ENCODE results near the gene RSPO1.

Gene RSPO1

DNA sequence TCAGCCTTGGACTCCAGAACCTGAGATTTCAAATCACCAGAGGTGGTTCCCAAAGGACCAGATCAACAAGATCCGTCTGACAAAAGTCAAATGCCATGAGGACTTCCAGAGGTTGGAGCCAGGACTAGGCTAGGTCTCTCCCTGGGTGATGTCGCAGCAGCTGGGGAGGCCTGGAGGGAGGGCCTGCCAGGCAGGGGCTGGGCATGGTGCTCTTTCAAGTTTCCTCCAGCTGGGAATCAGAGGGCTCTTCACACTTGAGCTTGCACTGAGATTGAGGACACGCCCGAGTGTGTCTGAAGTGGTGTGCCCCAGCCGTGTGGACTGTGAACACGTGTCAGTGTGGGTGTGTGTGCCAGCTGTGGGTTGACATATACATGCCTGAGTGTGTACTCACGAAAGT lies 21.3 kb upstream of the RSPO1 start:
- no peak for DNase-seq

GRCh38 chr1:37655274-37655673 lies 20.6 kb upstream of the RSPO1 start:
- DNase-seq: no peak

DNA sequence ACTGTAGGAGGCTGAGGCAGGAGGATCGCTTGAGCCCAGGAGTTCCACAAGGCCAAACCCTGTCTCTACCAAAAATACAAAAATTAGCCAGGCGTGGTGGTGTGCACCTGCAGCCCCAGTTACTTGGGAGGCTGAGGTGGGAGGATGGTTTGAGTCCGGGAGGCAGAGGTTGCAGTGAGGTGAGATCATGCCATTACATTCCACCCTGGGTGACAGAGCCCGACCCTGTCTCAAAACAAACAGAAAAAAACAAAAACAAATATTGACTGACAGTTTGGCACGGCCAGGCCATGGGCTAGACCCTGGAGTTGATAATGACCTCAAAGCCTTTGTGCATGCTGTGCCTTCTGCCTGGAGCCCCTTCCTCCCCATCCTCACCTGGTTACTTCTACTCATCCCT lies 19.2 kb upstream of the RSPO1 start:
- DNase-seq: no peak

- no peak for DNase-seq
Measured at GRCh38 chr1:37652976-37653375, 18.3 kb upstream of the RSPO1 start.

- no peak for DNase-seq
Measured at GRCh38 chr1:37651803-37652202, 17.1 kb upstream of the RSPO1 start.

GRCh38 chr1:37650721-37651120 lies 16.0 kb upstream of the RSPO1 start:
- no peak for DNase-seq

DNA sequence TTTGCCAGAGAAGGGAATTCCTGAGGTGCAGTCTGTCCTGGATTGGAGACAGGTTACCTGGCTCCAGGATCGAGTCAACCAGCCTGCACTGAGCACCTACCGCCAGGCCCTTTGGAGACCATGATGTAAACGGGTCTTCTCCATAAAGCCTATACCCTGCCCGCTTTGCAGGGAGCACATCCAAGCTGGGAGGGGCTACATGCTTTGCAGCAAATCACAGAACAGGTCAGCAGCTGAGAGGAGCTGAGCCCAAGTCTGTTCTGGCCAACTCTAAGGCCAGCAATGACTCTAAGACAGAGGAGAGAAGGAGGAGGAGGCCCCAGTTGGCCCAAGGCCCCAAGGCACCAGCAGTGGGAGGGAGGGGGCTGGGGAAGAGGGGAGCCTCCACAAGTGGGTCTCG lies 15.5 kb upstream of the RSPO1 start:
- DNase-seq: no peak

DNA sequence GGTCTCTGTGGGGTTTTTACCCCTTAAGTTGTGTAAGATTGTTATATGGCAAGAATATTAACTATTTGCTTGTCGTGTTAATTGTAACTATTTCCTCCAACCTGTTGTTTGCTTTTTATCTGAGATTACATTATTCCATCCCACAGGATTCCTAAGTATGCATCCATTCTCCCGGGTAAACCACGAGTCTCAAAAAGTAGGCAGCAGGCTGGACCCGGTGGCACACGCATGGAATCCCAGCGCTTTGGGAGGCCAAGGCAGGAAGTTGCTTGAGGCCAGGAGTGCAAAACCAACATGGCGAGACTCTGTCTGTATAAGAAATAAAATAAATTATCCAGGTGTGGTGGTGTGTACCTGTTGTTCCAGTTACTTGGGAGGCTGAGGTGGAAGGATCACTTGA lies 12.6 kb upstream of the RSPO1 start:
- no peak for DNase-seq

- no peak for DNase-seq
Measured at GRCh38 chr1:37641059-37641458, 6.4 kb upstream of the RSPO1 start.

- DNase-seq: no peak
Measured at GRCh38 chr1:37636435-37636834, 1.7 kb upstream of the RSPO1 start.

GRCh38 chr1:37634992-37635902 lies 555 bp upstream of the RSPO1 start:
- no peak for DNase-seq

DNA sequence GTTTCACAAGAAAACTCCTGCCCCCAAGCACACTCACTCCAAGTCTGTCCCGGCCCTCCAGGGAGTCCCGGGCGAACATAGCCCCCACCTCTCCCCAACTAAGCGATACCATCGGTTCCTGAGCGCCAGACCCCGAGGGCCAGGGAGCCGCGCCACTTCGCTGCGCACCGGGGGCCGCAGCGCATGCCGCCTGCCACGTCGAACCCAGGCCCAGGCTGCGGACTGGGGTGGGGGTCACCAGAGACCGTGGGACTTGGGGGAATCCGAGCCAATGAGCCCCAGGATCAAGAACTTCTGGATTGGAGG lies 801 bp downstream of the RSPO1 start:
- no peak for DNase-seq

GRCh38 chr1:37633040-37633937 lies 1.4 kb downstream of the RSPO1 start:
- DNase-seq: no peak

GRCh38 chr1:37631036-37631435 lies 3.7 kb downstream of the RSPO1 start:
- no peak for DNase-seq

DNA sequence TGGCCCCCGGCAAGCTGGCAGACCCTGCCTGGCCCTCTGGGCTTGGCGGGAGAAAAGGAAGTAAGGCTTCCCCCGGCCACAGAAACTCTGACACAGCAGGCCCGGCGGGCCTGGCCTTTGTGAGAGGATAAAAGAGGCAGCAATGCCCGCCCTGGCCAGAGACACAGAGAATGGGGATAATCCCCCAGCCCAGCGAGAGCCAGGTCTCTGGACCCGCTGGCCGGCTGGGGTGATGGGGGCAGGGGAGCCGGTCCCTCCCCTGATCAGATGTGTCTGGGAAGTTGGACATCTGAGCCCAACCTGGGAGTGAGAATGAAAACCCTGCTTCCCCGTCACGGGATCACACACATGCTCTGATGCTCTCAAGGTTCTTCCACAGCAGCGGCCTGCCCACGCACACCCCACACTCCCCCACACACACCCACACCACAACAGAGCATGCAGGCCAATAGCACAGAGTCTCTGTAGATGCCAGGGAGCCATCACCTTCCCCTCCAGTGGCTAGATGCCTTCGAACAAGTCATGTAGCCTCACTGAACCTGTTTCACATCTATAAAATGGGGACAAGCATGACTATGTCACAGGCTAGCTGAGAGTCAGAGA lies 4.2 kb downstream of the RSPO1 start:
- no peak for DNase-seq

GRCh38 chr1:37629726-37630425 lies 4.8 kb downstream of the RSPO1 start:
- no peak for DNase-seq

- DNase-seq: no peak
Measured at GRCh38 chr1:37629008-37629407, 5.7 kb downstream of the RSPO1 start.

- no peak for DNase-seq
Measured at GRCh38 chr1:37628026-37628556, 6.6 kb downstream of the RSPO1 start.

GRCh38 chr1:37622131-37622530 lies 12.6 kb downstream of the RSPO1 start:
- no peak for DNase-seq

DNA sequence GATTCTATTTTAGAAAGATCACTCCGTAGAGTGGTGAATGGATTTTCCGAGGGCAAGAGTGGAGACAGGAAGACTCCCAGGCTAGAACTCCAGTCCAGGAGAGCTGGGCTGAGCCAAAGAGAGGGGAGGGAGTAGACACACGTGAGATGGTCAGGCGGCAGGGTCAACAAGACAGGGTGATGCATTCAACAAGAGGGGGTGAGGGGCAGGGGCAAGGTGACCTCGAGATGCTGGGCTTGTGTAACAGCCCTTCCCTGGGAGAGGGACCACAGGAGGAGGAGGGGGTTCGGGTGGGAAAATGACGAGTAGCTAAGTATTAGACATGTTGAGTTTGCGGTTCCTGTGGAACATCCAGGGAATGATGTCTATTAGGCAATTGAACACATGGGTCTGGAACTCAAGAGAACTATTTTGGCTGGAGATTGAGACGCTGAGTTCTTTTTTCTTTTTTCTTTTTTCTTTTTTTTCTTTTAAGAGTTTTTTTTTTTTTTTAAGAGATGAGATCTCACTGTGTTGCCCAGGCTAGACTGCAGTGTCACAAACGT lies 13.3 kb downstream of the RSPO1 start:
- no peak for DNase-seq

GRCh38 chr1:37620707-37621106 lies 14.0 kb downstream of the RSPO1 start:
- peak; percentile 9 for DNase-seq

DNA sequence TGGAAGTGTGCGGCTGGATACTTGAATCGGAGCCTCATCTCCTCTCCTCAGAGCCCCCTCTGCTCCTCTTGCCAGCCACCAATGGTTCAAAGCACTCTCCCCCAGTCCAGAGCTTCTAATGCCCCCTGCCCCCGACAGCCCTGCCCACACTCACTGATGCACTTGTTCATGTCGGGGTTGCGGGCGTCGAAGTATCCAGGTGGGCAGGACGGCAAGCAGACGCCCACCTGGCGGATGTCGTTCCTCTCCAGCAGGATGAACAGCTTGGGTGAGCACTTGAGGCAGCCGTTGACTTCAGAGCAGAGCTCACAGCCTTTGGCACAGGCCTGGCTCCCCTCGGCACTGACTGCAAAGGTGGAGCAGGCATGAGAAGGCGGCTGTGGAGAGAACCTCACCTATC lies 18.4 kb downstream of the RSPO1 start:
- no peak for DNase-seq

DNA sequence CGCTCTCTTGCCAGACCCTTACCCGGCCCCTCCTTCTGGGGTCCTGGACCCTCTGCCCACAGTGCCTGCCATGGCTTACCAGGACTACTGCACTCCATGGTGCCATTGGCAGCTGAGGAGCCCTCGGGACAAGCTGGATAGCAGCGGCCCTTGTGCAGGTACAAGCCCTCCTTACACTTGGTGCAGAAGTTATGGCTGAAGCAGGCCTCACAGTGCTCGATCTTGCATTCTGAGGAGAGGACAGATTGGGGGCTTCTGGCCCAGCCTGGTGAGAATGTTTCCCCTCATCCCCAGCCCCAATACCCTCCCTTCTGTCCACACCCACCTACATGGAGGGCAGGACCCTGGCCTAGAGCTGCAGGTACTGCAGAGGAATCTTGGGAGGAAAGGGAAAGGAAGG lies 20.6 kb downstream of the RSPO1 start:
- DNase-seq: no peak

Measured in NCI-H1436 (cell line).